ENCODE data around the gene WDR90. TPM values are rescaled to one million over a fixed set of nuclear protein-coding genes. Genes with fewer than 3 reads are reported as not detected.

Gene WDR90
- total RNA-seq, 1 experiment from 2014 or later, result 147 TPM

GRCh38 chr16:676565-676902 lies 27.4 kb downstream of the WDR90 start:
- intact Hi-C loops (cut with micrococcal nuclease; ENCODE audit: unreplicated experiment), result no loop called here
- no peak for DNase-seq (ENCODE audit: low spot score)
- Histone ChIP-seq H3K4me1 (ENCODE audit: insufficient read depth, low read length, poor library complexity, severe bottlenecking) (peaks cover 23% of the 10 kb centered on the region), H3K4me3 (ENCODE audit: low read depth, low read length, poor library complexity, severe bottlenecking) (no peak overlapping the region), H3K36me3 (ENCODE audit: insufficient read depth, low read length, poor library complexity, severe bottlenecking) (peaks cover 25% of the 10 kb centered on the region), H3K27ac (ENCODE audit: low read depth, low read length, poor library complexity, severe bottlenecking) (no peak overlapping the region), H3K27me3 (replicated peaks; ENCODE audit: insufficient read depth, low read depth, low read length, poor library complexity) (no peaks in the 10 kb centered on the region), H3K9me3 (ENCODE audit: low read depth, low read length, poor library complexity, severe bottlenecking) (no peaks in the 10 kb centered on the region)
- ChIA-PET CTCF (interaction anchor here (0.6 kb wide), 1 partner anchor 63 kb away, joined by 5 read pairs; no protein-coding TSS in a partner anchor), POLR2A (ENCODE audit: low non-redundant PET) (no interaction called here)
- TF ChIP-seq EZH2 (IDR thresholded peaks at IDR 0.05; ENCODE audit: borderline replicate concordance, low read depth, low read length, poor library complexity, severe bottlenecking) (no peak), CTCF (conservative IDR thresholded peaks at IDR 0.05; ENCODE audit: low read depth, low read length) (no peak)
- BruUV-seq (replicated peaks), result no TSS peak

DNA sequence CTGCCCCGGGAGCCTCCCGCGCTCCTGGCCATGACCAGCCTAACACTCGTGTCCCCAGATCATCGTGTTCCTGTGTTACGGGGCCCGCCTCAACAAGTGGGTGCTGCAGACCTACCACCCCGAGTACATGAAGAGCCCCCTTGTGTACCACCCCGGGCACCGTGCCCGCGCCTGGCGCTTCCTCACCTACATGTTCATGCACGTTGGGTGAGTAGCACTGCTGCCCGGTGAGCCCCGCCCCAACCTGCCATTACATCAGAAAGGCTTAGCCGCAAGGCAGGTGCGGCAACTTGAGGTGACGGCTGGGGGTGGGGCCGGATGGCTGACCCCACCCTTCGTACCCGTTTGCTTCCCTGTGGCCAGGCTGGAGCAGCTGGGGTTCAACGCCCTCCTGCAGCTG lies 27.7 kb downstream of the WDR90 start:
- intact Hi-C loops (cut with micrococcal nuclease; ENCODE audit: unreplicated experiment), result no loop called here
- BruUV-seq (replicated peaks), result no TSS peak
- no peak for DNase-seq (ENCODE audit: low spot score)
- Histone ChIP-seq H3K4me3 (ENCODE audit: low read depth, low read length, poor library complexity, severe bottlenecking) (no peak overlapping the region), H3K27me3 (replicated peaks; ENCODE audit: insufficient read depth, low read depth, low read length, poor library complexity) (no peaks in the 10 kb centered on the region), H3K4me1 (ENCODE audit: insufficient read depth, low read length, poor library complexity, severe bottlenecking) (peaks cover 27% of the 10 kb centered on the region), H3K36me3 (ENCODE audit: insufficient read depth, low read length, poor library complexity, severe bottlenecking) (peaks cover 26% of the 10 kb centered on the region), H3K9me3 (ENCODE audit: low read depth, low read length, poor library complexity, severe bottlenecking) (no peaks in the 10 kb centered on the region), H3K27ac (ENCODE audit: low read depth, low read length, poor library complexity, severe bottlenecking) (no peak overlapping the region)
- no peak for TF ChIP-seq EZH2 (IDR thresholded peaks at IDR 0.05; ENCODE audit: borderline replicate concordance, low read depth, low read length, poor library complexity, severe bottlenecking)
- POLR2A ChIA-PET (ENCODE audit: low non-redundant PET), result no interaction called here
- CTCF ChIA-PET, result no interaction called here

DNA sequence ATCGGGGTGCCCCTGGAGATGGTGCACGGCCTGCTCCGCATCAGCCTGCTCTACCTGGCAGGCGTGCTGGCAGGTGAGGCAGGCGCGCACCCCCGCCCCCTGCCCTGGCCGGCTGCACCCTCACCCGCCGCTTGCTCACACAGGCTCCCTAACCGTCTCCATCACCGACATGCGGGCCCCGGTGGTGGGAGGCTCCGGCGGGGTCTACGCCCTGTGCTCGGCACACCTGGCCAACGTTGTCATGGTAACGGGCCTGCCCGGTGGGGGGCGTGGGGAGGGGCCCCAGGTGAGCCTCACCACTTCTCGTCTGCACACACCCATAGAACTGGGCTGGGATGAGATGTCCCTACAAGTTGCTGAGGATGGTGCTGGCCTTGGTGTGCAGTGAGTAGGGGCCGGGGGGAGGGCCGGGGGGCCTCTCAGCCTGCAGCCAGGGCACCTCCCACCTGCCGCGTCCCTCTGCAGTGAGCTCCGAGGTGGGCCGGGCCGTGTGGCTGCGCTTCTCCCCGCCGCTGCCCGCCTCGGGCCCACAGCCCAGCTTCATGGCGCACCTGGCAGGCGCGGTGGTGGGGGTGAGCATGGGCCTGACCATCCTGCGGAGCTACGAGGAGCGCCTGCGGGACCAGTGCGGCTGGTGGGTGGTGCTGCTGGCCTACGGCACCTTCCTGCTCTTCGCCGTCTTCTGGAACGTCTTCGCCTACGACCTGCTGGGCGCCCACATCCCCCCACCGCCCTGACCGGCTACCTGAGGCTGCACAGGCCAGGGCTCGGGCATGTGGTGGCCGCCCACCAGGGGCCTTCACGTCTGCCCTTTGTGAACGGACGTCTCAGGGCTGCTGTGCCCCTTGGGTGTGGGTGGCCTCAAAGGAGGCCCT lies 28.4 kb downstream of the WDR90 start:
- intact Hi-C loops (cut with micrococcal nuclease; ENCODE audit: unreplicated experiment), result no loop called here
- peaks cover 29% of the 10 kb centered on the region for H3K36me3 ChIP-seq (ENCODE audit: insufficient read depth, low read length, poor library complexity, severe bottlenecking)
- TF ChIP-seq EZH2 (IDR thresholded peaks at IDR 0.05; ENCODE audit: borderline replicate concordance, low read depth, low read length, poor library complexity, severe bottlenecking), result no peak
- no peak for TF ChIP-seq CTCF (conservative IDR thresholded peaks at IDR 0.05; ENCODE audit: low read depth, low read length)
- ChIA-PET CTCF (no interaction called here), POLR2A (ENCODE audit: low non-redundant PET) (no interaction called here)
- H3K27ac ChIP-seq (ENCODE audit: low read depth, low read length, poor library complexity, severe bottlenecking), result no peak overlapping the region
- BruUV-seq (replicated peaks), result no TSS peak
- H3K4me3 ChIP-seq (ENCODE audit: low read depth, low read length, poor library complexity, severe bottlenecking), result no peak overlapping the region
- DNase-seq (ENCODE audit: low spot score), result no peak
- peaks cover 31% of the 10 kb centered on the region for H3K4me1 ChIP-seq (ENCODE audit: insufficient read depth, low read length, poor library complexity, severe bottlenecking)
- H3K9me3 ChIP-seq (ENCODE audit: low read depth, low read length, poor library complexity, severe bottlenecking), result no peaks in the 10 kb centered on the region
- H3K27me3 ChIP-seq (replicated peaks; ENCODE audit: insufficient read depth, low read depth, low read length, poor library complexity), result no peaks in the 10 kb centered on the region
